ENCODE results near the gene MAPK12. TPM values are rescaled to one million over a fixed set of nuclear protein-coding genes. Genes with fewer than 3 reads are reported as not detected.

The MAPK12 gene
- total and polyA plus RNA-seq, 9 of the 15 experiments (the other 6 are each of a cell fraction or from before 2014, with no cell fraction given) = 0.79 to 71.5 (median 32.8) TPM

DNA sequence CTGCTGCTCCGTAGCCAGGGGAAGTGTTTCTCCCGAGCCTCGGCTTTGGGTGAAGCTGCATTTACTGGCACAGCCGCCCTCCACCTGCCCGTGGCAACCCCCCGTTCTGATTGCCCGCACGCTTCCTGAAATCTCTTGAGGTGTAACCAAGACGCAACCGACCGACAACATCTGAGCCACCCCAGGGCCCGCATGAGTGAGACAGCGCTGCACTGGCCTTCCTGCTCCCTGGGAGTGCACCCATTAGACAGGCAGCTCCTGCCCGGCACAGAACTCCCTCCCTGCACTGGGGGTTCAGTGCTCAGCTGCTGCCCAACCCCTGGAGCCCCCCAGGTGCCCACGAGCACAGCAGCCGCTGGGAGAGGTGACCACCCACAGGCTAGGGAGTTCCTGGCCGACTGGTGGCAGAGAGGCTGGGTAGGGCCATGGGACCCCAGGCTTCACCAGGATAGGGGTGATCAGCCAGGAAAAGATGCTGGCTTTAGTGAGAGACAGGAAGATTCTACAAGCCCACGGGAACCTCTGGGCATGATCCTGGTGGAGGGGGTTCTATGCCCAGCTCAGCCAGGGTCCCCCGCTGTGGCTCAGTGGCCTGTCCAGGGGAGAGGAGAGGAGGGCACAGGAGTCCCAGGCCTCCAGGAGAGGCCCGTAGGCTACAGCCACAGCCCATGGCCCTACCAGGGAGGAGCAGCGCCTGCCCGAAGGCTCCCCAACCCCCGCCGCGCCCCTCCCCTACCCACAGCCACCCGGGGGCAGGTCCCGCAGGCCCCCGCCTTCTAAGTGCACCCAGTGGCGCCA, 31.4 kb upstream of the MAPK12 start:
- in situ Hi-C loops (cut with MboI) = no loop called here
- ATAC-seq = no peak
- TF ChIP-seq EWSR1 (IDR thresholded peaks at IDR 0.05; ENCODE audit: borderline replicate concordance, low read depth, partially characterized antibody) (no peak), ZKSCAN8 (CRISPR knock-in tag; IDR thresholded peaks at IDR 0.05) (no peak), CBX3 (IDR thresholded peaks at IDR 0.05; ENCODE audit: borderline replicate concordance in 1 of 2, low read length in 2 of 2) (no peak), TRIM24 (IDR thresholded peaks at IDR 0.05) (no peak), MBD2 (IDR thresholded peaks at IDR 0.05; ENCODE audit: borderline replicate concordance, low read depth) (no peak), ZNF24 (IDR thresholded peaks at IDR 0.05) (no peak), COPS2 (conservative IDR thresholded peaks at IDR 0.05) (no peak), GATA2 (CRISPR knock-in tag; IDR thresholded peaks at IDR 0.05) (no peak), MEIS2 (IDR thresholded peaks at IDR 0.05; ENCODE audit: partially characterized antibody) (no peak), CSDE1 (IDR thresholded peaks at IDR 0.05) (no peak), ZFP1 (CRISPR knock-in tag; IDR thresholded peaks at IDR 0.05) (no peak), ZNF699 (CRISPR knock-in tag; IDR thresholded peaks at IDR 0.05; ENCODE audit: insufficient replicate concordance) (no peak), POLR2AphosphoS5 (IDR thresholded peaks at IDR 0.05; ENCODE audit: control insufficient read depth, insufficient read depth, low read depth, low read length) (no peak), FIP1L1 (IDR thresholded peaks at IDR 0.05; ENCODE audit: low read depth, low read length, poor library complexity, severe bottlenecking) (no peak)
- TF ChIP-seq, protein P1, sequence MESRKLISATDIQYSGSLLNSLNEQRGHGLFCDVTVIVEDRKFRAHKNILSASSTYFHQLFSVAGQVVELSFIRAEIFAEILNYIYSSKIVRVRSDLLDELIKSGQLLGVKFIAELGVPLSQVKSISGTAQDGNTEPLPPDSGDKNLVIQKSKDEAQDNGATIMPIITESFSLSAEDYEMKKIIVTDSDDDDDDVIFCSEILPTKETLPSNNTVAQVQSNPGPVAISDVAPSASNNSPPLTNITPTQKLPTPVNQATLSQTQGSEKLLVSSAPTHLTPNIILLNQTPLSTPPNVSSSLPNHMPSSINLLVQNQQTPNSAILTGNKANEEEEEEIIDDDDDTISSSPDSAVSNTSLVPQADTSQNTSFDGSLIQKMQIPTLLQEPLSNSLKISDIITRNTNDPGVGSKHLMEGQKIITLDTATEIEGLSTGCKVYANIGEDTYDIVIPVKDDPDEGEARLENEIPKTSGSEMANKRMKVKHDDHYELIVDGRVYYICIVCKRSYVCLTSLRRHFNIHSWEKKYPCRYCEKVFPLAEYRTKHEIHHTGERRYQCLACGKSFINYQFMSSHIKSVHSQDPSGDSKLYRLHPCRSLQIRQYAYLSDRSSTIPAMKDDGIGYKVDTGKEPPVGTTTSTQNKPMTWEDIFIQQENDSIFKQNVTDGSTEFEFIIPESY (CRISPR knock-in tag; IDR thresholded peaks at IDR 0.05) = no peak
- TF ChIP-seq, protein P2, sequence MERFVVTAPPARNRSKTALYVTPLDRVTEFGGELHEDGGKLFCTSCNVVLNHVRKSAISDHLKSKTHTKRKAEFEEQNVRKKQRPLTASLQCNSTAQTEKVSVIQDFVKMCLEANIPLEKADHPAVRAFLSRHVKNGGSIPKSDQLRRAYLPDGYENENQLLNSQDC (CRISPR knock-in tag; IDR thresholded peaks at IDR 0.05) = no peak
- TF ChIP-seq, protein P3, sequence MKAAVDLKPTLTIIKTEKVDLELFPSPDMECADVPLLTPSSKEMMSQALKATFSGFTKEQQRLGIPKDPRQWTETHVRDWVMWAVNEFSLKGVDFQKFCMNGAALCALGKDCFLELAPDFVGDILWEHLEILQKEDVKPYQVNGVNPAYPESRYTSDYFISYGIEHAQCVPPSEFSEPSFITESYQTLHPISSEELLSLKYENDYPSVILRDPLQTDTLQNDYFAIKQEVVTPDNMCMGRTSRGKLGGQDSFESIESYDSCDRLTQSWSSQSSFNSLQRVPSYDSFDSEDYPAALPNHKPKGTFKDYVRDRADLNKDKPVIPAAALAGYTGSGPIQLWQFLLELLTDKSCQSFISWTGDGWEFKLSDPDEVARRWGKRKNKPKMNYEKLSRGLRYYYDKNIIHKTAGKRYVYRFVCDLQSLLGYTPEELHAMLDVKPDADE (conservative IDR thresholded peaks at IDR 0.05; ENCODE audit: control insufficient read depth, low read depth, low read length) = no peak
- TF ChIP-seq, protein P4, sequence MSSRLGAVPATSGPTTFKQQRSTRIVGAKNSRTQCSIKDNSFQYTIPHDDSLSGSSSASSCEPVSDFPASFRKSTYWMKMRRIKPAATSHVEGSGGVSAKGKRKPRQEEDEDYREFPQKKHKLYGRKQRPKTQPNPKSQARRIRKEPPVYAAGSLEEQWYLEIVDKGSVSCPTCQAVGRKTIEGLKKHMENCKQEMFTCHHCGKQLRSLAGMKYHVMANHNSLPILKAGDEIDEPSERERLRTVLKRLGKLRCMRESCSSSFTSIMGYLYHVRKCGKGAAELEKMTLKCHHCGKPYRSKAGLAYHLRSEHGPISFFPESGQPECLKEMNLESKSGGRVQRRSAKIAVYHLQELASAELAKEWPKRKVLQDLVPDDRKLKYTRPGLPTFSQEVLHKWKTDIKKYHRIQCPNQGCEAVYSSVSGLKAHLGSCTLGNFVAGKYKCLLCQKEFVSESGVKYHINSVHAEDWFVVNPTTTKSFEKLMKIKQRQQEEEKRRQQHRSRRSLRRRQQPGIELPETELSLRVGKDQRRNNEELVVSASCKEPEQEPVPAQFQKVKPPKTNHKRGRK (tag; IDR thresholded peaks at IDR 0.05) = no peak

More for the DNA sequence above, 31.4 kb upstream of the MAPK12 start:
- CTCF ChIA-PET (ENCODE audit: low intra/inter-chr PET ratio) = no interaction called here
- H3K9me1 ChIP-seq (ENCODE audit: control insufficient read depth, insufficient read depth, low read length) = no peaks in the 10 kb centered on the region
- DNase-seq (ENCODE audit: extremely low read depth in 1 of 4, low spot score in 3 of 4) (no peak), FAIRE-seq (no peak)
- peaks cover 17% of the 10 kb centered on the region; the same call in 2 of the 3 replicates for H3K79me2 ChIP-seq (ENCODE audit: control insufficient read depth, insufficient read depth, low read length)
- no peak overlapping the region for H3K4me2 ChIP-seq (ENCODE audit: insufficient read depth, low read length)
- intact Hi-C loops (cut with micrococcal nuclease) = no loop called here
- H3K27me3 ChIP-seq (ENCODE audit: control insufficient read depth in 2 of 2, insufficient read depth in 2 of 2, low read length in 2 of 2) = no peaks in the 10 kb centered on the region
- H2AFZ ChIP-seq (ENCODE audit: low read depth, low read length) = no peak overlapping the region
- H3K4me3 ChIP-seq = no peak overlapping the region
- H4K20me1 ChIP-seq (replicated peaks; ENCODE audit: control insufficient read depth, insufficient read depth, low read length) = no peaks in the 10 kb centered on the region
- BruUV-seq (replicated peaks) = no TSS peak
- POLR2A ChIA-PET = interaction anchor here (0.5 to 1.5 kb wide), 3 partner anchors 13 to 360 kb away, joined by 3 to 11 read pairs (median 3); no protein-coding TSS in a partner anchor
- H3K36me3 ChIP-seq (ENCODE audit: control insufficient read depth, insufficient read depth, low read length) = peaks cover 15% of the 10 kb centered on the region; the same call in 2 of the 3 replicates
- 82% methylated on average over 11 of the region's 29 CpGs for WGBS (ENCODE audit: insufficient coverage, low coverage, missing lambda C conversion rate)
- no peak overlapping the region; a peak in 1 of 4 replicates for H3K9ac ChIP-seq (ENCODE audit: insufficient read depth in 1 of 2, low read depth in 2 of 2, low read length in 2 of 2)
- no peaks in the 10 kb centered on the region for H3K9me3 ChIP-seq (replicated peaks; ENCODE audit: control insufficient read depth, insufficient read depth, low read depth, low read length)
- no peak overlapping the region for H3K27ac ChIP-seq (ENCODE audit: extremely low read depth, low read depth, low read length)
- peaks cover 0 to 33% of the 10 kb centered on the region in 2 experiments; a peak in 2 of 5 replicates for H3K4me1 ChIP-seq (replicated peaks in 1 of 2; ENCODE audit: control insufficient read depth in 2 of 2, insufficient read depth in 2 of 2, low read length in 2 of 2)
